Vagina (tissue), 2 donors: ENCODE results near the gene LZTFL1.

ENCODE experiments used
- CTCF ChIP-seq, 3 experiments: fragments of 450-650 bp in 2 of 3; fragments of 200-600 bp in 1 of 3; sonication (generic) in 1 of 3; IDR thresholded peaks; one replicate each; pipeline ENCODE4 v1.5.1; 2017 to 2019; ENCODE audit warnings: antibody characterized with exemption in 3 of 3, mild to moderate bottlenecking in 2 of 3, moderate library complexity in 2 of 3
- POLR2AphosphoS5 ChIP-seq, 2 donors: sonication (generic); formaldehyde crosslinking; IDR thresholded peaks; one replicate each; pipeline ENCODE4 v1.9.0; 2017; ENCODE audit warnings: antibody characterized with exemption in 2 of 2, mild to moderate bottlenecking in 2 of 2, low read depth in 1 of 2; ENCODE audit not compliant: insufficient read depth in 1 of 2

DNA sequence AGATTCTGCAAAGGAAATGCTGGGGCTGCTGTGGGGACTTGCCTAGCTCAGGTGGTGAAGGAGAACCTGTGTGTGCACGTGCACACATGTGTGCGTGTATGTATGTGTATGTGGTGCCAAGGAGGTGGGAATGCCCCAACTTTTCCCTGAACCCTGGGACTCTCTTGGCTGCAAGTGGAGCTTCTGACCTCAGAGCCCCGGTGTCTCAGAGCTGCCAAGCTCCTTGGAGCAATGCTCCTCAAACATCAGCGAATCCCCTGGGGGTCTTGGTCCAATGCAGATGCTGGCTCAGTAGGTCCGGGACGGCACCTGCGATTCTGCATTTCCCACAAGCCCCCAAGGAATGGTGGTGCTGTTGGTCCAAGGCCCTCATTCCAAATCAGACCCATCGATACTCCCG, 39.8 kb downstream of the LZTFL1 start:
- no peak for TF ChIP-seq POLR2AphosphoS5 (IDR thresholded peaks at IDR 0.05; ENCODE audit: insufficient read depth in 1 of 2, low read depth in 1 of 2)
- no peak for TF ChIP-seq CTCF (IDR thresholded peaks at IDR 0.05)
